ENCODE measurements around the gene SLCO2A1. TPM values are rescaled to one million over a fixed set of nuclear protein-coding genes. Genes with fewer than 3 reads are reported as not detected.

Gene SLCO2A1
- polyA plus RNA-seq, 1 donor from 2014 or later: not detected

DNA sequence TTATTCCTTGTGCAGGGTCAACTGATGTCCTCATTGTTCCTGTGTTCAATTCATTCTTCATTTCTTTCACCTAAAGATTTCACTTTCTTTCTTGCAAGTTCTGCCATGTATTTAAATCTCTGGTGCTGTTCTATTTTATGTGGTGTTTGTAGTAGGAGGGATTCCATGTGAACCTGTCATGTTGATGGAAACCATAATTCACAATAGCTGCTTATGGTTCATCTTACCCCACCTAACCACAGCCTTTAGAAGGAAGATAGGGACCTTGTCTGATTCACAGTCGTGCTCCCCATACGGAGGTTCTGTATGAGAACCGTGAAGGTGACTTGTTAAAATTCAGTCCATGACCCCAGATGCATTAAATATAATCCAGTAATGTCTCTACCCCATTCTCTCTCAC is 21.9 kb downstream of the SLCO2A1 start:
- Mint-ChIP-seq H3K9me3 (peaks cover 0 to 5% (median 4%) of the 10 kb centered on the region in 3 donors), H3K36me3 (no peaks in the 10 kb centered on the region), H3K27me3 (peaks cover 7% of the 10 kb centered on the region), H3K27ac (no peak overlapping the region), H3K4me3 (no peak overlapping the region), H3K4me1 (no peaks in the 10 kb centered on the region)

DNA sequence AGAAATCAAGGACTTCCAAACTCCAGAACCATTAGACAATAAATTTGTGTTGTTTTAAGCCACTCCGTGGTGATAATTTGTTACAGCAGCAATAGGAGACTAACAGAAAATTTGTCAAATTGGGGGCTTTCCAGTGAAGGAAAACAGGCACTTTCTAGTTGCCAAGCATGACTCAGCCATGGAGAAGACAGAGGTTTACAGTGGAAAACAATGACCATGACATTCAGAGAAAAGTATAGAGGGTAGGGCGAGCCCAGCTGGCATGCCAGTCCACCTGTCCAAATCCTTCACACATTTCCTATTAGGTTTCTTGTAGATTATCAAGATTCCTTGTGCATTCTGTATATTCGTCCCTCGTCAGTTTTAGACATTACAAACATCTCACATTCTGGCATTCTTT is 24.9 kb downstream of the SLCO2A1 start:
- no peaks in the 10 kb centered on the region for H3K4me1 Mint-ChIP-seq
- H3K36me3 Mint-ChIP-seq: no peaks in the 10 kb centered on the region
- H3K27me3 Mint-ChIP-seq: peaks cover 10% of the 10 kb centered on the region
- H3K4me3 Mint-ChIP-seq: no peak overlapping the region
- no peak overlapping the region for H3K27ac Mint-ChIP-seq
- H3K9me3 Mint-ChIP-seq: peaks cover 0 to 5% (median 4%) of the 10 kb centered on the region in 3 donors

DNA sequence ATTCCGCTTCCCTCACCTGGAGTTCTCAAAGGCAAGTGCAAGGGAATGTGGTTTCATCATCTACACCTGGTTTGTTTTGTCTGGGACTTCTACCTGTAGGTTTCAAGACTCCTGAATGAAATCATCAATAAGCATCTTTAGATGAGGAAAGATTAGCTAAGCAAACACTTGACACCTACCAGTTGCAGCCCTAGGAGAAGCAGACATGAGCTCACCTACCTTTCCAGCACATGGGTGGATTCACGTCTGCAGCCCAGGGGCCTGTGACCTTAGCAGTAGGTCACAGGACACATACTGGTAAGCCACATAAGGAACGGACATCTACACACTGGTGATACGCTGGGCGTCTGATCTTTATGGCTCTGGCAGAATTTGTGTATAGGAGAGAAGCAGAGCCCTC is 26.7 kb downstream of the SLCO2A1 start:
- no peak overlapping the region for H3K27ac Mint-ChIP-seq
- no peaks in the 10 kb centered on the region for H3K36me3 Mint-ChIP-seq
- H3K27me3 Mint-ChIP-seq: peaks cover 17% of the 10 kb centered on the region
- no peak overlapping the region for H3K4me3 Mint-ChIP-seq
- peaks cover 0 to 5% (median 4%) of the 10 kb centered on the region in 3 donors for H3K9me3 Mint-ChIP-seq
- no peaks in the 10 kb centered on the region for H3K4me1 Mint-ChIP-seq

DNA sequence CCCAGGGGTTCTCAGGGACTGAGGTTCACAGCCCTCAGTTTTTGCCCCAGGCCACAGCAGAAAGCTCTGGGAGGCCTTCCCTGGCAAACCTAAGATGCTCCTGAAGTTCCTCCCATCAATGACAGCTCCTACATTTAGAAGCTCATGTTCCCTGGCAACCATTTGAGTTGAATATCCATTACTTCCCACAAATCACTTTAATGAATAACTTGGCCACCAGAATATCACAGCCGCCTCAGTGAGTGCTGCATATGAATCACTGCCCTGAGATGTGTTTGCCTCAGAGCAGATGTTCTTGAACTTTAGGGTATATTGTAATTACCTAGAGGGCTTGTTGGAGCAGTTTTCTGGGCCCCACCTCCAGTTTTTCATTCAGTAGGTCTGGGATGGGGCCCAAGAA is 27.4 kb downstream of the SLCO2A1 start:
- Mint-ChIP-seq H3K4me3 (no peak overlapping the region), H3K27me3 (peaks cover 17% of the 10 kb centered on the region), H3K9me3 (peaks cover 0 to 5% (median 4%) of the 10 kb centered on the region in 3 donors), H3K27ac (no peak overlapping the region), H3K36me3 (no peaks in the 10 kb centered on the region), H3K4me1 (no peaks in the 10 kb centered on the region)

DNA sequence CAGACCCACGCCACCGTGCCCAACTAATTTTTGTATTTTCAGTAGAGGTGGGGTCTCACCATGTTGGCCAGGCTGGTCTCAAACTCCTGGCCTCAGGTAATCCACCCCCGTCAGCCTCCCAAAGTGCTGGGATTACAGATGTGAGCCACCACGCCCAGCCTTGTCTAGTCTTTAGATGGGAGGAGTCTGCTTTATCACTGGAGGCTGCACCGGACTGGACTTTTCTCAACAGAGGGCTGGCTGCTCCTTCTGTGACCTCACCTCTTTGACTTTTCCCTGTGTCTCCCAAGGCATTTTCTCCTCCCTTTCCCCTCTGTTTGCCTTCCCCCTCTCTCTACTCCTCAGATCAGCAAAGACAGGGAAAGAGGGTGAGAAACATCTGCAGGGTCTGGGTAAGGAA is 28.5 kb downstream of the SLCO2A1 start:
- H3K27me3 Mint-ChIP-seq: peaks cover 16% of the 10 kb centered on the region
- H3K4me1 Mint-ChIP-seq: no peaks in the 10 kb centered on the region
- H3K9me3 Mint-ChIP-seq: peaks cover 0 to 5% (median 0%) of the 10 kb centered on the region in 3 donors
- no peak overlapping the region for H3K4me3 Mint-ChIP-seq
- no peaks in the 10 kb centered on the region for H3K36me3 Mint-ChIP-seq
- no peak overlapping the region for H3K27ac Mint-ChIP-seq

DNA sequence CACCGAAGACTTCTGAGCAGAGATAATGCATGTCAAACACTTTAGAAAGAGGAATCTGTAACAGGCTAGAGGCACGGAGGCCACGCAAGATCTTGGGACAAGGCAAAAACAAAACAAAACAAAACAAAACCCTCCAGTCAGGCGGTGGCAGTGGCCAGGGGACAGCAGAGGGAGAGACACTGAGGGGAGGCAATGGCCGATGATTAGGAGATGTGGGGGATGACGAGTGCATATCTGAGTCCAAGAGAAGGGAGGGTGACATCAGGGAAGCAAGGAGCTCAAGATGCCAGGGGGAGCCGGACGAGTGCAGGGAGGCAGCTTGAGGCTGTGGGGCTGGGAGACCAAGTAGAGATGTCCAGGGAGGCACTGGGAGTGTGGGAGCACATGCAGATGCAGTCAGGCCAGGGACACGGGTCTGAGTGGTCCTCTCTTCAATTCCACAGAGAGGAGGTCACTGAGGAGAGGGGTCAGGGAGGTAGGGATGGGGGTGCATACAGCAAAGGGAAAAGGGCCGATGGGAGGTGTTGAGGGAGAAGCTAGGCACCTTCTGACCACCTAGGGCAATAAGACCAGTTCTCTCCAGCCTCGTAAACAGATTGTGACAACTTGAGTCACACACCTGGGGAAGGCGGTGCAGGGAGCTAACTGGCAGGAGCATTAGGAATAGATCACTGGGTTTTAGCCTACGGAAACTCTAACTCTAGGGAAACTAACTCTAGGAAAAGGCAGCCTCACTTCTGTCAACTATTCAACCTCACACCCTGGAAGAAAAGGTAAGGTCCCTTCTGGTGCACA is 29.6 kb downstream of the SLCO2A1 start:
- H3K27ac Mint-ChIP-seq: peak overlapping the region in 1 of 3 donors; percentile 20
- peaks cover 15% of the 10 kb centered on the region for H3K27me3 Mint-ChIP-seq
- no peaks in the 10 kb centered on the region for H3K4me1 Mint-ChIP-seq
- no peak overlapping the region for H3K4me3 Mint-ChIP-seq
- no peaks in the 10 kb centered on the region for H3K36me3 Mint-ChIP-seq
- H3K9me3 Mint-ChIP-seq: peaks cover 0 to 5% (median 0%) of the 10 kb centered on the region in 3 donors

DNA sequence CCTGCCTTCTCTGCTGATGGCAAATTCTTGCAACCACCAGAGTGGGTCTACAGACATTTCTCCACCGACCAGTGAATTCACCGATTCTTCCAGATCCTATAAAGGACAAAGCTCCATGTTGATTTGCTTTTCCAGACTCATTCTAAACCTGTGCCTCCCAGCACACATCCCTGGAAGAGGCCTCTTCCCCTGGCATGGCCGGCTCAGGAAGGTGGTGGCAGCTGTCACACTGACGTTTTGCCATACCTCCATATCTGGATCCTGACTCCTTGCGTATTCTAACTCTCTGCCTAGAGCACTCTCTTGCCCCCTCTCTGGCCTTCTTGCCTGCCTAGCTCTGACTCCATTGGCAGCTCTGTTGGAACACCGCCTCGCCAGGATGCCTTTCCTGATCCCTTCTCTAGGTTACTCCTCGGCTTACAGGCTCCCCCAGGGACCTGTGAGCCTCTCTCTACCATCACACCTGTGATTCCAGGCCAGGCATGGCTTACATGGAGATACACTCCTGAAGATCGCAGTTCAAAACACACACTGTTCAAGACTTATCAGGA is 31.0 kb downstream of the SLCO2A1 start:
- H3K36me3 Mint-ChIP-seq: no peaks in the 10 kb centered on the region
- H3K9me3 Mint-ChIP-seq: peaks cover 0 to 1% (median 0%) of the 10 kb centered on the region in 3 donors
- no peaks in the 10 kb centered on the region for H3K4me1 Mint-ChIP-seq
- H3K27ac Mint-ChIP-seq: no peak overlapping the region
- H3K4me3 Mint-ChIP-seq: no peak overlapping the region
- H3K27me3 Mint-ChIP-seq: peaks cover 15% of the 10 kb centered on the region

DNA sequence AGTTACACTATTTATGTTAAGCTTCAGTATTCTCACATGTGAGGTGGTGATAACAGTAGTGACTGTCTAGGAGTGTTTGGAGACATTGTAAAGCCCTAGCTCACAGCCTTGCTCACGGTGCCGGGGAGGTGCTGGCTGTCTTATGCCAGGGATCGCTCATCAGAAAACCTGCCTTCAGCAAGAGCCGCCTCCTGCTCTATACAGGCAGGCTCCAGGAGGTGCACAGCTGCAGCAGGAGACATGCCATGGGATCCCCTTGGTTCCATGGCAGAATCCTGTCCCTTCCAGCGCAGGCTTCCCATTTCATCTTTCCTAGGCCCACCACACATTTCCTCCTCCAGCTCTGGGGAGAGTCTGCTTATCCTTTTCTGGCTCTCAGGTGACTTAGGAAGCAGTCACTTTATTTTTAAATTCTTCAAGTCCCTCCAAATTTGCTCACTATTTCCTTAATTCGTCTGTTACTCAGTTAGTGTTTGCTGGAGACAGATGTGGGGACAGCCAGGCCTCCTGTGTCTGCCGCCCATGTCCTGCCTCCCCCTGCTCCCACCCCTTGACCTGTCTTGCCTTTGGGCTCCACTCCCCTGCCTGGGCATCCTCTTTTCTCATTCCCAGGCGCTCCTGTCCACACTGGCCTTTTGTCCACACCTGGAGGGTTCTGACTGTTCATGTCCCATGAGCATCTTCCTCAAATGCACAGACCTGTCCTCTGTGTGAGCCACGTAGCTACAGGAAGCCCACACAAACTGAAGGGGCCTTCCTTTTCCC is 31.7 kb downstream of the SLCO2A1 start:
- no peak overlapping the region for H3K4me3 Mint-ChIP-seq
- H3K9me3 Mint-ChIP-seq: peaks cover 0 to 3% (median 0%) of the 10 kb centered on the region in 3 donors
- H3K36me3 Mint-ChIP-seq: no peaks in the 10 kb centered on the region
- H3K27me3 Mint-ChIP-seq: peaks cover 17% of the 10 kb centered on the region
- H3K27ac Mint-ChIP-seq: no peak overlapping the region
- H3K4me1 Mint-ChIP-seq: no peaks in the 10 kb centered on the region

DNA sequence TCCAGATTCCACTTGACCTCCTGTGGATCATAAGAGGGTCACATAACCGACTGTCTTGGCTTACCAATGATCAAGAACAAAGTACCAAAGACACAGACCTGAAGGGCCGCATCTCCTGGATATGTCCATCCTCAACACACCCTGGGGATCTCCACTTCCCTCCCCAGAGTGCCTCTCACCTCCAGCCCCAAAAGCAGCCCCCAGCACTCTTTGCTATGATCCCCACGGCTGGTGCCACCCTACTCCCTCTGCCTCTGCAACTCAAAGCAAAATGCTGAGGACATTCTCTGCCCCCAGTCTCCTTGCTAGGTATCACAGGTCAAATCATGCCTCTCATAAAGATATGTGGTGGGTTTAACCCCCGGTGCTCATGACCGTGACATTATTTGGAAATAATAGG is 32.7 kb downstream of the SLCO2A1 start:
- no peaks in the 10 kb centered on the region for H3K36me3 Mint-ChIP-seq
- H3K9me3 Mint-ChIP-seq: peaks cover 0 to 3% (median 0%) of the 10 kb centered on the region in 3 donors
- H3K27me3 Mint-ChIP-seq: peaks cover 18% of the 10 kb centered on the region
- H3K4me3 Mint-ChIP-seq: peak overlapping the region in 1 of 4 donors; percentile 31
- H3K4me1 Mint-ChIP-seq: no peaks in the 10 kb centered on the region
- H3K27ac Mint-ChIP-seq: no peak overlapping the region

DNA sequence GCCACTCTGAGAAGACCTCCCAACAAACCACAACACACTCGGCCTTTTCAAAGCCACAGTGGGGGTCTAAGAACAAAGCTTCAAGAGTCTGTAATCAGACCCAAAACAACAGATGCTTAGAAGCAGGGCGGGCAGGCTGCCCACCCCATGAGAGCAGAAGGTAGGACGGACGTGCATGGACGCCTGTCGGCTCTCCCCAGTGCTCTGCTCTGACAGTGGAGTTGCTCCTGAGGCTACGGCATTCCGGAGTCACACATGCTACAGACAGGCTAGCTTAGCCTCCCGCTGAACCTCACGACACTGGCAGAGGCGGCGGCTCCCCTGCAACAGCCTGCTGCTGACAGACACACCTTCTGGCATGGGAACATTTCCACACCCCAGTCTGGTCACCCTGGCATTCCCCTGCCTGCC is 33.5 kb downstream of the SLCO2A1 start:
- H3K9me3 Mint-ChIP-seq: peaks cover 0 to 3% (median 0%) of the 10 kb centered on the region in 3 donors

DNA sequence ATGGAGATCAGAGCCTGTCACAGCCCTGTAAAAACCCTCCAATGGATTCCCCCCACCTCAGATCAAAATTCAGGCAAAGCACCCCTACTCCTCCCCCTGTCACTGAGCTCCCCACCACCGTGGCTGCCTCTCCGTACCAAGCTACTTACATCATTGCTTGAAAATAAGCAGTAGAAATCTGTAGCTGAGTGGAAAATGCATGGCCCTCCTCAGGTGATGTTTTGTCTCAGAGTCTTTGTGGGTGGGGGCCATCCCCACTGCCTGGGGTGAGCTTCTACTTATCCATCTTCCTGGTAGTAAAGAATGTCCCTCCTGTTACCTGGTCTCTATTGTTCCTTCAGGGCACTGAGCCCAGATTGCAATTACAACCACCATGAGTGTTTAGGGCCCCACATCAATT is 34.5 kb downstream of the SLCO2A1 start:
- Mint-ChIP-seq H3K27ac (no peak overlapping the region), H3K9me3 (peaks cover 0 to 3% (median 0%) of the 10 kb centered on the region in 3 donors), H3K4me3 (peak overlapping the region in 1 of 4 donors; percentile 34), H3K27me3 (peaks cover 19% of the 10 kb centered on the region), H3K36me3 (no peaks in the 10 kb centered on the region), H3K4me1 (no peaks in the 10 kb centered on the region)

More for the DNA sequence above, 33.5 kb downstream of the SLCO2A1 start:
- no peak overlapping the region for H3K27ac Mint-ChIP-seq
- H3K4me3 Mint-ChIP-seq: no peak overlapping the region
- H3K4me1 Mint-ChIP-seq: no peaks in the 10 kb centered on the region
- H3K27me3 Mint-ChIP-seq: peaks cover 18% of the 10 kb centered on the region
- H3K36me3 Mint-ChIP-seq: no peaks in the 10 kb centered on the region

DNA sequence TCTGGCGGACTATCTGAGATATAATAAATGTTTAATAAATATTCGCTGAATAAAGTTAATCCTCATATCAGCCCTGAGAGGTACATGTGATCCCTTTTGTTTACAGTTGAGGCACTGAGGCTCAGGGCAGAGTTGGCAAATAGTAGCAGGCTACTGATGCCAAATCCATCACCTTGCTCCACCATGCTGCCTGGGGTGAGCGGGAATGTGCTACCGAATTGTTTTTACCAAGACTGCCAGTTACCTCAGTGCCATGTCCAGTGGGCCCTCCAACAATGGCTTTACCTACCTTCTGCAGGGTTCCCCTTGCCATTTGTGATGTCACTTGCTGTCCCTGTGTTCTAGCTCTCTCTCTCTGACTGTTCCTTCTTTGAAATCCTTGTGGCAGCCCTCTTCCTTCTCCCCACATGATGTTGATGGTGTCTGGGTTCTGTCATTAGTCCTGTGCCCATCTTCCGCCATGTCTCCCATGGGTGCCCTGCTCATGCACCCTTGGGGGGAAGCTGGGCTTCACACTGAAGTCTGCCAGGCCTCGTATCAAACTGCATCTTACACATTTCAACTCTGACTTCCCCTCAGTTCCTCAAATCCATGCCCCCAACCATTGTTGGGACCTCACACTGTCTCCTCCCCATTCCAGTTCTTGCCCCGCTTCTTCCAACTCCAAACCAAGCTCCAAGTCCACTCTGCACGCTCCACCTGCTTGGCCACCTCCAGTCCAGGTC is 35.4 kb downstream of the SLCO2A1 start:
- Mint-ChIP-seq H3K4me1 (no peaks in the 10 kb centered on the region), H3K36me3 (peaks cover 1% of the 10 kb centered on the region), H3K27ac (no peak overlapping the region), H3K4me3 (no peak overlapping the region), H3K27me3 (peaks cover 13% of the 10 kb centered on the region), H3K9me3 (peaks cover 0 to 6% (median 0%) of the 10 kb centered on the region in 3 donors)

DNA sequence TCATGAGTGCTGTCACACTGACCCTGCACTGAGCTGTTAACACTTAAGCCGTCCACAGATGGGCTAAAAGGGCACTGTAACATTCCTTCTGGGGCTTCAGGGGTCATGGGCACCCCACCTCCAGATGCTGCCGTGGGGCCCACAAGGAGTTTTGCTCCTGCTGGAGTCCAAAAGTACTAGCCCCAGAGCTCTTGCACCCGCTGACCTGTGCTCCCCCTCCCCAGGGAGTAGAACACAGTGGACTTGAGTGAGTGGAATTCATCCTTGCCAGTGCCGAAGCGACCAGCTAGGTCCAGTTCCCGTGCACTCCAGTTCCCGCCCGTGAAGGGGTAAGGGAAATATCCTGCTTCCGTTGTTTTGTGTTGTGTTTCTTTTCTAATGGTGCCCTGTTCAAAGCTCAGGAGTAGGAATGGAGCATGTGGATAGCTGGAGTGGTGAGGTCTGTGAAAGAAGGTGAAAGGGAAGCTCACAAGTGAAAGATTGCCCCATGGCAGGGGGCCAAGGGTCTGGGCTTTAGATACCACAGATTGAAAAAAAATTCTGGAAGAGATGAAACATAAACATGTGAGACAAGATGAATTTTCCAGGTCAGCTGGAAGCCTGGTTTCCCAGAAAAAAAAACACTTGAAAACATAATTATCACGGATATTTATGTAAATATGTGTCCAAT is 36.6 kb downstream of the SLCO2A1 start:
- Mint-ChIP-seq H3K4me3 (no peak overlapping the region), H3K27ac (no peak overlapping the region), H3K27me3 (peaks cover 8% of the 10 kb centered on the region), H3K4me1 (peaks cover 0 to 1% (median 0%) of the 10 kb centered on the region in 3 donors), H3K9me3 (peaks cover 0 to 7% (median 0%) of the 10 kb centered on the region in 3 donors), H3K36me3 (peaks cover 3% of the 10 kb centered on the region)

DNA sequence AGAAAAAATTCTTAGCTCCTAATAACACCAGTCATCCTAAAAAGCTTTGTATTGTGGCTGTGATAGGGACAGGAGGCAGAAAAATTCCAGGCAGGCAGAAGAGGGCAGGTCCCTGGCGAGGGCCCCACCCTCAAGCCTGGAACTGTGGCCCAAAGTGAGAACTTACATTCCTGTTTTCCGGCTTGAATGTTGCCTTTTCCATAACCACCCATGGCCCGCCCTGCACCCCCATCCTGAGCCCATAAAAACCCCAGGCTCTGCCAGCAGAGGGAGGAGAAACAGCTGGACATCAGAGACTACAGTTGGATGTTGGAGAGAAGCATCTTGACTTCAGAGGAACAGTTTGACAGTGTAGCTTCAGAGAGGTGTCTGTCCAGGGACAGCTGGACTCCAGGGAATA is 37.3 kb downstream of the SLCO2A1 start:
- no peak overlapping the region for H3K27ac Mint-ChIP-seq
- H3K27me3 Mint-ChIP-seq: peaks cover 8% of the 10 kb centered on the region
- H3K36me3 Mint-ChIP-seq: peaks cover 3% of the 10 kb centered on the region
- peaks cover 0 to 2% (median 0%) of the 10 kb centered on the region in 3 donors for H3K4me1 Mint-ChIP-seq
- H3K9me3 Mint-ChIP-seq: peaks cover 0 to 7% (median 0%) of the 10 kb centered on the region in 3 donors
- H3K4me3 Mint-ChIP-seq: no peak overlapping the region
